PFSK-1 (cell line): Measurements from ENCODE around the gene FBXO31.

Experiments
- POLR2AphosphoS5 ChIP-seq: IDR thresholded peaks from 2 replicates; pipeline ENCODE4 v1.6.1; 2012; ENCODE audit warnings: low read depth, mild to moderate bottlenecking, control low read depth, low read length, moderate library complexity
- TAF1 ChIP-seq: IDR thresholded peaks from 2 replicates; pipeline ENCODE4 v1.6.1; 2012; ENCODE audit warnings: low read length, control low read depth, borderline replicate concordance; ENCODE audit not compliant: insufficient read depth
- TF ChIP-seq, protein P1 (sequence below), 2 experiments: IDR thresholded peaks; 2 replicates each; pipeline versions ENCODE4 v1.6.1 to v1.8.0; 2011 to 2012; ENCODE audit warnings: low read depth in 2 of 2, low read length in 2 of 2, control low read depth in 1 of 2, inconsistent platforms in 1 of 2, mild to moderate bottlenecking in 1 of 2, moderate library complexity in 1 of 2; ENCODE audit not compliant: insufficient read depth in 1 of 2

GRCh38 chr16:87384162-87384874 lies 742 bp upstream of the FBXO31 start:
- TF ChIP-seq TAF1 = no peak
- TF ChIP-seq POLR2AphosphoS5 = no peak
- TF ChIP-seq, protein P1, sequence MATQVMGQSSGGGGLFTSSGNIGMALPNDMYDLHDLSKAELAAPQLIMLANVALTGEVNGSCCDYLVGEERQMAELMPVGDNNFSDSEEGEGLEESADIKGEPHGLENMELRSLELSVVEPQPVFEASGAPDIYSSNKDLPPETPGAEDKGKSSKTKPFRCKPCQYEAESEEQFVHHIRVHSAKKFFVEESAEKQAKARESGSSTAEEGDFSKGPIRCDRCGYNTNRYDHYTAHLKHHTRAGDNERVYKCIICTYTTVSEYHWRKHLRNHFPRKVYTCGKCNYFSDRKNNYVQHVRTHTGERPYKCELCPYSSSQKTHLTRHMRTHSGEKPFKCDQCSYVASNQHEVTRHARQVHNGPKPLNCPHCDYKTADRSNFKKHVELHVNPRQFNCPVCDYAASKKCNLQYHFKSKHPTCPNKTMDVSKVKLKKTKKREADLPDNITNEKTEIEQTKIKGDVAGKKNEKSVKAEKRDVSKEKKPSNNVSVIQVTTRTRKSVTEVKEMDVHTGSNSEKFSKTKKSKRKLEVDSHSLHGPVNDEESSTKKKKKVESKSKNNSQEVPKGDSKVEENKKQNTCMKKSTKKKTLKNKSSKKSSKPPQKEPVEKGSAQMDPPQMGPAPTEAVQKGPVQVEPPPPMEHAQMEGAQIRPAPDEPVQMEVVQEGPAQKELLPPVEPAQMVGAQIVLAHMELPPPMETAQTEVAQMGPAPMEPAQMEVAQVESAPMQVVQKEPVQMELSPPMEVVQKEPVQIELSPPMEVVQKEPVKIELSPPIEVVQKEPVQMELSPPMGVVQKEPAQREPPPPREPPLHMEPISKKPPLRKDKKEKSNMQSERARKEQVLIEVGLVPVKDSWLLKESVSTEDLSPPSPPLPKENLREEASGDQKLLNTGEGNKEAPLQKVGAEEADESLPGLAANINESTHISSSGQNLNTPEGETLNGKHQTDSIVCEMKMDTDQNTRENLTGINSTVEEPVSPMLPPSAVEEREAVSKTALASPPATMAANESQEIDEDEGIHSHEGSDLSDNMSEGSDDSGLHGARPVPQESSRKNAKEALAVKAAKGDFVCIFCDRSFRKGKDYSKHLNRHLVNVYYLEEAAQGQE (IDR thresholded peaks at IDR 0.05; ENCODE audit: insufficient read depth in 1 of 2, low read depth in 2 of 2, low read length in 2 of 2) = no peak
